Stimulated activated CD8-positive, alpha-beta memory T cell treated with anti-CD3 and anti-CD28 coated beads, Interleukin-7, amount 100 ng/mL, for 4 hours (primary cell): ENCODE data around the gene CAST.
"Not testable (repeated sequence)": the region's sequence is repeated elsewhere in the genome, so short reads cannot be mapped to it uniquely, and the experiment has no call there.

Experiments used
- DNase-seq, 2 donors: peaks; one replicate each; pipeline ENCODE4 v3.0.0-alpha.2; 2020; ENCODE audit warnings: low read depth in 2 of 2

Gene CAST

DNA sequence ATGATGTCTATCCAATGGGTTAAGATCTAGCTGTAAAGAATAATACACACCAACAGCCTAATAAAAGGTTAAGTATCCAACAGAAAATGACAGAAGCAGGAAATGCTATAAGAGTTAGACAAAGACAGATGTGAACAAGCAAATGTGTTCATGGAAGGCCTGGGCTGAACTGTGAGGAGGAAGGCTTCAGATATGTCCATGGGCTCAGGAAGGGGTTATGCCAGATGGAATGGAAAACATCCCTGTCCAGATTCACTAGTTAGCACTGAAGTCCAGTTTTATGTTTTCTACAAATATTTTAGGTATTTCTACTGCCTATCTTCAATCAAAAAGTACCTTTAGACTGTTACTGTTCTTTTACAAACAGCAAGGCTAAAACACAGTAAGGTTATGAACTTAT lies 118.5 kb downstream of the CAST start:
- DNase-seq = no peak

DNA sequence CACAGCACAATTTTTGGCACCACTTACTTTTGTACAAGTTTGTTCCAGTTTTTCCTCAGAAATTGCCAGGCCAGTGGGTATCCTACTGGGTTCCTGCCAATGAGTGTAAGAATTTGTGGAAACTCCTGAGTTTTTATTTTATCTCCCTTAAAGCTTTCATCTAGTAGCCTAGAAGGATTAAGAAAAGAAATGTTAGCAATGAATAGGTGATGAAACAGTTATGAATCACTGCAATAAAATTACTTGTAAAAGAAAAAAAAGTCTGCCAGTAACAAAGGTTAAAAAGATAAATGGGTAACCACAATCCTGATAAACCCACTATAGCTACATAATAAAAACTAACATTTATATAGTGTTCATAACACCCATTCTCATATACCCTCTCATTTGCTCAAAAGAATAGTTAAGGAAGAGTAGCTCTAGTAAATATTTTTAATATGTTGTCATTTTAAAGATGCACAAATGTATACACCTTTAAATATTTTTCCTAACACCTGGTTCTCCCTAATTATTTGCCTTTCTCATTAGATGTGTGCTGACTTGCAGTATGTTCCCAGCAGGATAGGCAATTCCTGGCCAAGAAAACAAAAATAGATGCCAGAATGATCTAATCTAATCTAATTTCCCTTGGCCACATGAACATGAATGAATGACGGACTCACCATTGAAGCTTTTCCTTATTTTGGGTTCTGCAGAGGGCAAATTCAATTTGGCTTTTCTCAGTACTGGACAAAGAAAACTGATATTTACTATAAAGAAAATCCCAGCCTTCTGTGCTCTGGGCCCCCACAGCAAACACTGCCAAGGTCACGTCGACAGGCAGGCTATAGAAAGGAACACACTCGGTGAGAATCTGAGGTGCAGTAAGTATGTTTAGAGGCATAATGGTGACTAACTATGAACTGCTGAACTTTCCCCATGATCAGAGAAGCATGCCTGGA lies 119.1 kb downstream of the CAST start:
- DNase-seq = no peak

DNA sequence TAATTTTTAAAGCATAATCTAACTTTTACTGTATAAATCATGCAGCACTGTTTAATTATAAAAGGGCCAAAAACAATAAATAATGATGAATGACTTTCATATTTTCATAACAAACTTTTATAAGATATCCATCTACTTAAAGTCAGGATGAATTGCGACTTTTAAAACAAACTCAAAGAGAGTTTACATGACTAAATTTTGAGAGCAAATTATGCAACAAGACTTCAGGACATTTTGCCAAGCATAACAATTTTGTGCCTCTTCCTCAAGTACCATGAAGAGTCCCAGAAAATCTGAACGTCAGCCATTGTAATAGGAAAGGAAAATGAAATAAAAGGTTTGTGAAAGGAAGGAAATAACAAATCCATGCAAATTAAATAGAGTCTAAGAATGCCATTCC lies 121.2 kb downstream of the CAST start:
- no peak for DNase-seq

DNA sequence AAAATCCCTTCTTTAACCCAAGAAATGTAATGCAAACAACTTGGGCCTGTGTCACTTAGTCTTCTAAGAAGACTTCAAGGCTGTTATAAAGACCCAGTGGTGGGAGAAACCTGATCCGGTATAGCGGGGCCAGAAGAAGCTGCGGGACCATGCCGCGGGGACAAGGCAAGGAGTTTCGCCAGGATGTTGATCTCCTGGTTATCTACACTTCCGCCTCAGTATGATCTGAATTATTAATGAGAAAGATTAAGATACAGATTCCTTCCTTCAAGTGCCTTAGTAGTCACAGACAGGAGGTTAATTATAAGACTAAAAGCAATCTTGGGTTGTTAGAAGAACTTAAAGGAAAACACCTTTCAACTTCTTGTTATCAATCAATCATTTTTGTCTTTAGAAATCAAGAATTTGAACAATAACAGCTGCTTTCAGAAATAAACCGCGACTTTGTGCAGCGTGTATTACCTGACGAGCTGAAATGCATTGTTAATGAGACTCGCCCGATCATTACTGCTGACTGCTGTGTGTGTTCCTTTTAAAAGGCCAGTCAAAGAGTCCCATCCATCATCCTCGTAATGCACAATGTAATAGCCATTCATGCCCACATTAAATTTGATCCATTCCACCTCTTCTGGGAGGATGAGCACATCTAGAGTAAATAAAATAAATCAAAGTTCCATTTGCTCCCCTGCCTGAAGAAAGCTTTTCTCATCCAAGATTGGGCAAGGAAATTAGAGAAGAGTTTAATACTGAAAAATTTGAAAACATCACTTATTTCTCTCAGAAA lies 123.3 kb downstream of the CAST start:
- no peak for DNase-seq

DNA sequence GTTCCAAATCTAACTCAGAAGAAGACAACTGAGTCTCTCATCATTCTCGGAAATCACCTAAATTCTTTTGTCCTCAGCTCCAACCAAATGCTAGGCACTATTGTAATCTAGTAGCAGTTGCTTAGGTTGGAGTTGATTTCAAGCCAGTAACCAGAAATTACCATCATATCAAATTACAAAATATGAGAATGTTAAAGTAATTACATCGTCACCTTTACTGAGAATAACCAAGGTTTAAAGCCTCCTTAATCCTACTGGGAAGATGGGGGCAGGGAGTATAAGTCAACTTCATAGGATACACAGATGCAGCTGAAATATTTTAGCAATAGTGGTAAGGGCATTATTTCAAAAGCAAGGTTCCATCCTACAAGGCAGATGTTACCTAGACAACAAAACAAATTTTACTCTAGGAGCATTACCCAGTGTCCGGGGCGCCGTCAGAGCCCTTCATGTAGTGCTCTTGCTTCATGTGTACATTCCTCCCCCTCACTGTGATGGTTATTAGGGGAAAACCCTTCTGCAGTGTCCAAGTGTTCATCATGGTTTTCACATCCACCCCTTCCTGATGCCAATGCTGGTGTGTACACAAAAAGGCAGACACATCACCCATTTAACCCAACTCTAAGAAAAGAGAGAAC lies 126.1 kb downstream of the CAST start:
- DNase-seq = no peak

DNA sequence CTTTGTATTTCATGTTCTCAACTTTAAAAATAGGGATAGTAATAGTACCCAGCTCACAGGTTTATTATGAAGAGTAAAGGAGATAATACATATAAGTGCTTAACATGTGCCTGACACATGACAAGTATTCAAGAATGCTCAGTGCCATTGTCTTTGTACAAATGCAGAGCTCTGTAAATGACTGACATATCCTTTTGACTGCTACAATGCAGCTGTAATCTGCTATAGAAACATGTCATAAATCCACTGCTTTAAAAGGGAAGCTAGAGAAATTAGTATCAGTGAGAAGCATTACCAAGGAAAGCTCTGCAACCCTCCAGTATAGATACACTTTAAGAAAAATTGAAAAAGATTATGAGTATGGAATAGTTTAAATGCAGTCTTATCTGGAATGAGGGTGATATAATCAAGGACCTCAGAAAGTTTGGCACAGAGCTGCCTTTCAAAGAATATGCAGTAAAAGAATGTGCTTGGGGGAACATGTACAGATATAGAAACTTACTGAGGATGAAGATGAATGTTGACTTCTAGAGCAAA lies 127.7 kb downstream of the CAST start:
- no peak for DNase-seq

DNA sequence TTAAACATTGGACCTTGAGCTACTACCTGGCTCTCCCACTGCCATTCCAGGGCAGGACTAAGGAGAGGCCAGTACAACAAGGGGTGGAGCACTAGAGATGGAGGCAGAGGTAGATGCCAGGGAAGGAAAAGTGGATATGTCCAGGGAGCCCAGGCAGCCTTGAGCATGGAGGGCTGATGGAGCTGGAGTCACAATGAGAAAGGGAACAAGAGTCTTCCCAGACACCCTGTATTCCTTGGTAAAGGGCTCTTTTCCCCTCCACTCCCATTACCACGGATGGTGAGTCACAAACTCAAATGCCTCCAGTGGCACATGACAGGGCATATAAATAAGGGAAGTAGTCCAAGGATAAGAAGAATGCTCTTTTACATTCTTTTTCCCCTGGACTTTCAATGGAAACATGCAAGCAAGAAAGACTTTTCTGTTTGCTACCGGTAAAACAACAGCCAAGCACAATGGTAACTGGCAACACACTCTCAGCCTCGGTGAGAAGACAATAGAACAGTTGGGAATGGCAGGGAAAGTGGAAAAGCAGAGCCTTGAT lies 128.9 kb downstream of the CAST start:
- no peak for DNase-seq

DNA sequence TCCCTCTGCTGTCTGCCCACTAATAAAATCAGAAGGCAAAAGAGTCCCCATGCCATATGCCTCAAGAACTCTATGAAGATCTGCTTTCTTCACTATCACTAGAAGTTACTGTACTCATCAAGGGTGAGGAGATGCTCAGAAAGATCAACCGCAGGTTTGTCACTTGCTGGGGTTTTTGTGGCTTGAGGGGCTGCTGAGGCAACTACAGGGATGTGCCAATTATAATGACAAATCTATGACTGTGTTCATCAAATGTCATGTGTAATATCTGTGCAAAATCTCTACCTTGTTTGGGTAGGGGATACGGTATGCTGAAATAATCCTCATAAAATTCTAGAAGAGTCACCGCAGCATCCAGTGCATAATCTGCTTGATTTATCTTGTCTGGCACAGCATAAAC lies 132.6 kb downstream of the CAST start:
- peak; percentile 45 to 54 for DNase-seq

DNA sequence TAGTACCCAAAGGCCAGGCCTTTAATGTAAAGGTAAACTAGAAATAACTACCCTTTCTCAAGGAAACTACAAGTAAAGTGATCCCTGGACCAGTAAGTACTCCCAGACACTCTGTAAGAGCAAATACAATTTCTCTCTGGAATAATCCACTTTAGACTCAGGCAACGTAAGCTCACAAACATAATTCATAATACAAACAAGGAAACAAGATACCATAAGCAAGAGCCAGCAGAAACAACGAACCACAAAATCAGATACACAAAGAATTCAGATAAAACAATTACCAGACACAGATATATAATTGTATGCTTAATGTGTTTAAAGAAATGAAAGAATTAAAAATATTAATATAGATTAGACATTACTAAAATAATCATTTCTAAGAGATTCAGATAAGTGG lies 133.4 kb downstream of the CAST start:
- no peak for DNase-seq

DNA sequence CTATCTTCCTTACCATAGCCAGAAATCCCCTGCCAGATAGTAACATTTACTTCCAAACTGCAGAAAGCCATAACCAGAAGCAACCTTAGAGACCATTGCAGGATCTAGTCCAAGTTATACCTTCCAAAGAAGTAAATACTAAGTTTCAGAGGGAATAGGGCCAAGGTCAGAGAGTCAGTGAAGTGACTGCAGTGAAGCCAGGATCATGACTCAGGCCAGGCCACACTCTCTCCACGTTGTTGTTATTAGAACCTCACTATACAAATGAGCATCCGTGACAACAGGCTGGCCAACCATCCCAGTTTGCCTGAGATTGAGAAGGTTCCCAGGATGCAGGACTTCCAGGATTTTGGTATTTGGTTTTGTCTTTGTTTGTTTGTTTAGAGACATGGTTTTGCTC lies 134.3 kb downstream of the CAST start:
- no peak for DNase-seq

DNA sequence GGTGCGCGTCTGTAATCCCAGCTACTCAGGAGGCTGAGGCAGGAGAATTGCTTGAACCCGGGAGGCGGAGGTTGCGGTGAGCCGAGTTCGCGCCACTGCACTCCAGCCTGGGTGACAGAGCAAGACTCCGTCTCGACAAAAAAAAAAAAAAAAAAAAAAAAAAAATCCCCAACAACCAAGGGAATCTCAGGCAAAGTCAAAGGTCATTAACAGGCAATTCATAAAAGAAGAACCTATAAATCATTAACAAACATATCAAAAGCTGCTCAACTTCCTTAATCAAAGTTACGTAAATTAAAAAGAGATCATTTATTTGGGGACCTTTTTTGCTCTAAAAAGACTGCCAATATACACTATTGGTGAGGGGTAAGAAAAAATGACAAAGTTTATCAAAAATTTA lies 139.5 kb downstream of the CAST start:
- DNase-seq = not testable (repeated sequence)

DNA sequence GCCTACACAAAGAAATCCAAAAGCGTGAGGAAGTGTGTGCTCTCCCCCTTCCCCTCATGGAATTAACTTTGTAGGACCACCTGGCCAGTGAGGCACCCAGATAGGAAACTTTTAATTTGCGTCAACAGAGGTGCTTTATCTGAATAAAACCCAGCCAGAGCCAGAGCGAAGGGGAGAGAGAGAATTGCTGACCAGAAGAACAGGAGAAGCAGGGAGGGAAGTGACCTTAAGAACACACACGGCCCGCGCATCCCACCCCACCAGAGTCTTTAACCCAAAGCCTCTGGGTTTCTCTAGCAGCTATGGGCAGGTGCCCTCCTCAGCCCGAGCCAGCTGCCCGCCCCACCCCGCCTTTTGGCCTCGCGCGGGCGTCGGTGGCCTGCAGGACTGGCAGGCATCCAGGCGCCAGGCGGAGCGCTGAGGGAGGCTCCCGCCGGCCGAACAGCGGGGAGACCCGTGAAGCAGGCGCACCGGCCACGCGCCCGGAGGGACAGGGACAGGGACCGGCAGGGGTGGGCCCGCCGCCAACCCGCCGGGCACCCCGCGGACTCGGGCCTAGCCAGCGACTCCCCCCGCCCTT lies 145.0 kb downstream of the CAST start:
- DNase-seq = peak in 1 of 2 donors; percentile 48

DNA sequence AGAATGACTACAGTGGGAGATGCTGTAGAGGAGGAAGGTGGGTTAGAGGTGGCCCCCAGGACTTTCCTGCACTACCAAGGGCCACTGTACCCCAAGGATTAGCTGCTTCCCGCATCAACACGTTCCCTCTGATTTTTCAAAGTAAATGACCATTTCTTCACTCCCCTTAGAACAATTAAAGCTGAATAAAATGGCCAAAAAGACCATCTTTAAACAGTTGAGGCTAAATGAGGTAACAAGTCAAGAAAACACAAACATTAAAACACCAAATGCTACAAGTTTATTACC lies 146.3 kb downstream of the CAST start:
- no peak for DNase-seq

DNA sequence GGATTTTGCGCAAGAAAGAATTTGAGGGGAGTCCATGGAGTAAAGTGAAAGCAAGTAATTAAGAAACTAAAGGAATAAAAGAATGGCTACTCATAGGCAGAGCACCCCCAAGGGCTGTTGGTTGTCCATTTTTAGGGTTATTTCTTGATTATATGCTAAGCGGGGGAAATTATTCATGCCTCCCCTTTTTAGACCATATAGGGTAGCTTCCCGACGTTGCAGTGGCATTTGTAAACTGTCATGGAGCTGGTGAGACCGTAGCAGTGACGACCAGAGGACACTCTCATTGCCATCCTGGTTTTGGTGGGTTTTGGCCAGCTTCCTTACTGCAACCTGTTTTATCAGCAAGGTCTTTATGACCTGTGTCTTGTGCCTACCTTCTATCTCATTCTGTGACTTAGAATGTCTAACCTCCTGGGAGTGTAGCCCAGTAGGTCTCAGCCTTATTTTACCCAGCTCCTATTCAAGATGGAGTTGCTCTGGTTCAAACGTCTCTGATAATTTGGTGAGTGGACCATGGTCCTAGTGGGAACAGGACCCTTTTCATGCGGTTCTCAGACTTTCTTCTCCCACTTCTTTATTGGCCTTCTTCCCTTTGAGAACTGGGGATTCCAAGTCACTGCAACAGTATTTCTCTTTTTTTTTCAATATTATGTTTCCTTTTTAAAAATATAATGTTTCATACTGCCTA lies 146.8 kb downstream of the CAST start:
- DNase-seq = no peak

DNA sequence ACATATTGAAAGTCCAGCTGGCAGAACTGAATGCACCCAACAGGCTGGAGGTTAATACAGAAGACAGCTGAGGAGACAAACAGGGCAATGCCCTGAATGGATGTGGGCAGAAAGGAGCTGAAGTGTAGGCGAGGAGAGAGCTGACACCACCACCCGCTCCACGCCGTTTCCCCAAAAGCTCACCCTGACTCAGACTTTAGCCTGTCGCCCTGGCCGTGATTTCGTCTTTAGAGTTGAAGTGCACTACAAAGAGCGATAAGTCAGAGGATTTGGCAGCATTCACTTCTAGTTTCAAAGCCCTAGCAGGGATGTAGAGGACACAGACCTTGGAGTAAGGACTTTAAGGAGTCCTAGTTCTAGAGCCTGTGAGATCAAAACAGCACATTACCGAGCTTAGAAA lies 147.7 kb downstream of the CAST start:
- DNase-seq = peak in 1 of 2 donors; percentile 31

DNA sequence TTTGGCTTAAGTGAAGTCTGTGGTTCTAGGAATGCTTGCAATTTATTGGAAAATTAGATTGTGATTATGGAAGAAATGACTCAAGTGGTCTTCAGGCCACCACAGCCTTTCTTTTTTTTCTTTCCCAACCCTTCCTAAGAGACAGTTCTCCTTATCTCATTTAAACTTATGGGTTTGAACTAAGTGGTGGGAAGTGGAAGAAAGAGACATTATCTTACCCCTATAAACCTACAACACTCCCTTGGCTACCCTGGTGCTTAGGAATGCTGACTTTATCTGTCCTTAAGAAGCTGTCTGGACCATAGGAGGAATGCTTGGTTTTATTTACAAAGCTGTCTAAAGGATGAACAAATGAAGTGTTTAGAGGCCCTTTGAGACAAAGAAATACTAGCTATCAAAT lies 150.7 kb downstream of the CAST start:
- DNase-seq = no peak

DNA sequence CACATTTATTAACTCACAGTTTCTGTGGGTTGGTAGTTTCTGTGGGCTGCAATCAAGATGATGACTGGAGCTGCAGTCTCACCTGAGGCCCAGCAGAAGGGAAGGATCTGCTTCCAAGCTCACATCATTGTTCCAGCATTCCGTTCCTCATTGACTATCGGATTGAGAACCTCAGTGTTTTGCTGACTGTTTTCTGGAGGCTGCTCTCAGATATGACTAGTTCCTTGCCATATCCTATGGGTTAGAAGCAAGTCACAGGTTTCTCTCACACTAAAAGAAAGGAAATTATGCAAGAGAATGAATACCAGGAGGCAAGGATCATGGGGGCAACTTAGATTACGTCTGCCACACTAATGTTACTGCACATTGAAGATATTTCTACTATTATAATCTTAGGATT lies 151.9 kb downstream of the CAST start:
- no peak for DNase-seq

DNA sequence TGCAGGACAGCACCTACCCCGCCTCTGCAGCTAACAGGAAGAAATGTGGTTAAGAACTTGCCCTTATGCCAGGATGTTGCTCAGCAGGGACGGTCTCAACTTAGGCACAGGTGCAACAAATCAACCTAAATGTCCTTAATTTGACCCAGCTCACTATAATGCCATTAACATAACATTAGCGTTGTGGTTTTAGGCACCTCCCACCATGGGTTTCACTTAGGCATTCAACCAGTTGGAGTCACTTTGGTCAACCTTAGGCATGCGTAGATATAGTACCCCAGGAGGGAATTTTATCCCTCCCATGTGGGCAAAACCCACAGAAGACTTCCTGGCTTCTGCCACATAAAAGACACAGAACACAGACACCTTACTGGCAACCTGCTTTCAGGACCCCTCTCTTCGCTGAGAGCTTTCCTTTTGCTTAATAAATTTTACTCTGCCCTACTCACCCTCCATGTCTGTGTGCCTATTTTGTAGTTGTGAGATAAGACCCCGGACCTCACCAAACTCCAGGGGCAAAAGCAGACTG lies 154.3 kb downstream of the CAST start:
- DNase-seq = peak; percentile 26

DNA sequence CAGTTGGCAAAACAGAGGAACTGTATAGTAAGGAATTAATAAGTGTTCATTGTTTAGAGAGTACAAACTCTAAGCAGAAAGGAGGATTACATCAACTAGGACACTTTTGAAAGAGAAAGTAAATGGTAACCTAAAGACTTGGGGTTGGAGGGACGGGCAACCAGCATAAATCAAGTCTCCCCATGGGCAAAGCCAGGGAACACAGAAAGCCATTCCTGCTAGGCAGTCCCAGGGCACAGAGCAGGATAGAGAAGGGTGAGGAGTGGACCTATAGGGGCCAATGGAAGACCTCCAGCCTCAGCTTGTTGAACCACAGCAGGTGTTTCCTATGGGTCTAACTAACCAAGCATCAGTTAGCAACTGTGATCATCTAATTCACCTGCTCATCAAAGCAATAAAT lies 154.8 kb downstream of the CAST start:
- no peak for DNase-seq

DNA sequence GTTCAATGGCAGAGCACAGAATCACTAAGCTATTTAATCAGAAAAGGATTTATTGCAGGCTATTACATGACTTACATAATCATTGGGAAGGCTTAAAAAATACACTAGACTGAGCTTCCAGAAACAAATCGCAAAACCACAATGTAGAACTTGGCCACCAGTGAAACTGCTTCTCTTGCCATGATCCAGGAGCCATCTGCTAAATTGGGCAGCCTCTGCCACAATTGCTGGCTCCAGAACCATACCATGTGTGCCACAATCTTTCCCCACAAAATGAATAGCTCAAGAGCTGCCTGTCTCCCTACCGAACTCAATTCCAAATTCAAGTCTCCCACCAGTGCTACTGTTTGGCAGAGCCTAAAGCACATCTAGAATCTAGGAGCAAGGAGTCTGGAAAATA lies 155.3 kb downstream of the CAST start:
- no peak for DNase-seq
